Stimulated activated CD4-positive, alpha-beta T cell treated with anti-CD3 and anti-CD28 coated beads, Interleukin-12 subunit alpha, Interleukin-12 subunit beta, amount 100 ng/mL, for 48 hours (primary cell): ENCODE results near the gene GATB.
"Not testable (repeated sequence)": the region's sequence is repeated elsewhere in the genome, so short reads cannot be mapped to it uniquely, and the experiment has no call there.

ENCODE experiments used
- DNase-seq, 3 donors: peaks; one replicate each; pipeline ENCODE4 v3.0.0-alpha.2; 2020; ENCODE audit warnings: low read depth in 2 of 3, low spot score in 1 of 3

The GATB gene

DNA sequence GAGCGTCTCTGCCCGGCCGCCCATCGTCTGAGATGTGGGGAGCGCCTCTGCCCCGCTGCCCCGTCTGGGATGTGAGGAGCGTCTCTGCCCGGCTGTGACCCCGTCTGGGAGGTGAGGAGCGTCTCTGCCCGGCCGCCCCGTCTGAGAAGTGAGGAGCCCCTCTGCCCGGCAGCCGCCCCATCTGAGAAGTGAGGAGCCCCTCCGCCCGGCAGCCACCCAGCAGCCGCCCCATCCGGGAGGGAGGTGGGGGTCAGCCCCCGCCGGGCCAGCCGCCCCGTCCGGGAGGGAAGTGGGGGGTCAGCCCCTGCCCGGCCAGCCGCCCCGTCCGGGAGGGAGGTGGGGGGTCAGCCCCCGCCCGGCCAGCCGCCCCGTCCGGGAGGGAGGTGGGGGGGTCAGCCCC, 29.1 kb downstream of the GATB start:
- not testable (repeated sequence) for DNase-seq

DNA sequence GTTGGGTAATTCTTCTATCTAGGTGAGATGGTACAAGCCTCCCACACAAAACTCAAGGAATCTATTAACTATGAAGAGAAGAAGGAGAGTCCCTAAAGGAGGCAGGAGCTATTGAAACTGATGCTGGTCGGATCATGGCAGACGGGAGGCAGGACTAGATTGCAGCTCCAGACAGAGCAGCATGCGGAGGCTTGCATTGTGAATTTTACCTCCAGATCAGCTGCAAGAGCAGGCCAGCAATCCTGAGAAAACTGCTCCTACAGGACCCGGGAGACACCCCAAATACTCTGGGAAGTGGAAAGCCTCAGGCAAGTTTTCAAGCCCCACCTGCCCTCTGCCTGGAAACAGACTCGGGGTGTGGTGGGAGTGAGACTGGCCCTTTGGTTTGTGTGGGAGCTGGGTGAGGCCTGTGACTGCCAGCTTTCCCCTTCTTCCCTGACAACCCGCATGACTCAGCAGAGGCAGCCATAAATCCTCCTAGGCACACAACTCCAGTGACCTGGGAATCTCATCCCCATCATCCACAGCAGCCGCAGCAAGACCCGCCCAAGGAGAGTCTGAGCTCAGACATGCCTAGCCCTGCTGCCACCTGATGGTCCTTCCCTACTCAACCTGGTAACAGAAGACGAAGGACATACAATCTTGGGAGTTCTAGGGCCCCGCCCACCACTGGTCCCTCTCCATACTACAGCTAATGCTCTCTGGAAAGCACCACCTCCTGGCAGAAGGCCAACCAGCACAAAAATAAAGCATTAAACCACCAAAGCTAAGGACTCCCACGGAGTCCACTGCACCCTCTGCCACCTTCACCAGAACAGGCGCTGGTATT, 30.9 kb downstream of the GATB start:
- no peak for DNase-seq

DNA sequence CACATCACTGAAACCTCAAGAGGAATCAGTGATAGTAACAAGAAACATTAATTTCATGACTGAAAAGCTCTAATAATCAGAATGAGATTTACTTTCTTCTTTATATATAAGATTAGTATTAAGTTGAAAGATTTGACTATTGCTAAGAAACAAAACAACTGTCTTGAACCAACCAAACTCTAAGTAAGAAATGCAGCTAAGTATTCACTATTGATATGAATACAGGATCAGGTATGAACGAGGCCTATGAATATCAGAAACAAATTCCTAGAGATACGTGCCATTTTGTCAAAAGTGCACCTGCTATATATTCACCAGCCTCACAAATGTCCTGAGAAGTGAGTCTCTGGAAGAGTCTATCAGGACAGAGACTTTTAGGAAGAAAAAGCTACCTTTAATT, 32.1 kb downstream of the GATB start:
- DNase-seq = no peak

DNA sequence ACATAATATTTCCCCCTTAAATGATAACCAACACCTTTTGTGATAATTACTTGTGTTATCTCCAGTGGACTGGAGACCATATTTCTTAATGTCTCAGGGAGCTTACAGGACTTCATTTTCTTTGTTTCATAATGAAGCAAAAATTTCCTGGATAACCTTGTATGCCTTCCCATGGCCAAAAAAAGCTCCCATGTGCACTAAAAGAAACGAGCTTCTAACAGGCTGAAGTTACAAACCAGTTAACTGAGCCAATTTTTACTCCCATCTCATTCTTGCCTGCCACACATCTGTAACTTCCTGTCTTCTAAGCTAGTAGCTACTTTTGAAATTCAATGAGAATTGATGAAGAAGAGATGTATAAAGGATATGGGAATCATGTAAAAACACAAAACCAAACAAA, 32.8 kb downstream of the GATB start:
- DNase-seq = no peak

DNA sequence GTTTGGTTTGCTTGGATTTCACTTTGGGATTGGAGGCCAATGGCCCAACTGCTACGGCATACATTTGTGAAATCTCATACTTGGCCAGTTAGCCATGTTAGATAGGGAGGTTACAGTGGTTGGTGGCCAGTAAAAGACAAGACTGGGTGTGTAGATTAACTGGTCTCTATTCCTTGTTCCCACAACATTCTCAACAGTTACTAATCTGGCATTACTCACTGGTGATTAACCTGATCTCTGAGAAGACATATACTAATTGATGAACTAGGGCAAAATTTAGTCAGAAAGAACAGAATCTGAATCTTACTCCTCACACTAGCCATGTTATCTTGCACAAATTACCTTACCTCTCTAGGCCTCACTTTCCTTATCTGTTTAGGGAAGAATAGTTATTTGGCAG, 33.4 kb downstream of the GATB start:
- no peak for DNase-seq

DNA sequence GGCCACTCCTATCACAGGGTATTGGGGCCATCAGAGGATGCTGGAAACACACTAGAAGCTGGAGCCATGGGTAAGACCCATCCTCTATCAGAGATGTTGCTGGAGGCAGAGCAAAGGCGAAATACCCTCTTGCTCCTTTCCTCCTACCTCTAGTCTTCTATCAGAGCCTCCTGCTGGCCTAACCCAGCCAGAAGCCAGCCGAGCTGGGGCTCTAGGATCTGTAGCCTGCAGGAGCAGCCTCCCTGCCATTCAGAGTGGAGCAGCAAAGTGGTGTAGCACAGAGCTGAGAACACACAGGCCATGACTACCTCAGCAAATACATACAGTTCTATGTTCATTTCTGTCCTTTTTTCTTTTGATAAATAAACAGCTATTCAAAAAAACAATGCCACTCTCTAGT, 35.7 kb downstream of the GATB start:
- DNase-seq = no peak

DNA sequence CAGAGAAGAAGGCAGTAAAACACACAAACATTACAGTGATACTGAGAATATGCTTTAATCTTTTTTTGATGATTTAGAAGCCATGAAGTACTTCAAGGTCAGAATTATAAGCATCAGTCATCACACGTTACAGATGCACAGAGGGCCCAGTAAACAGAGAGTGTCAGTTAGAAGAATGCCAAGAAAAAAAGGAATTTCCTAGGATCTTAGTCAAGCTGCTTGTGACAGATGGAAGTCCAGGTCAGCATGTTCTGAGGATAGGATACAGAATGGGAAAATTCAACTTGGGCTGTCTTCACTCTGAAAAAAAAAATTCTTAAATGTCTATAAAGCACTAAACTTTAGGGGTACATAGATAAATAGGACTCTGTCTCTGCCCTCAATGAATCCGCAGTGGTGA, 38.9 kb downstream of the GATB start:
- no peak for DNase-seq

DNA sequence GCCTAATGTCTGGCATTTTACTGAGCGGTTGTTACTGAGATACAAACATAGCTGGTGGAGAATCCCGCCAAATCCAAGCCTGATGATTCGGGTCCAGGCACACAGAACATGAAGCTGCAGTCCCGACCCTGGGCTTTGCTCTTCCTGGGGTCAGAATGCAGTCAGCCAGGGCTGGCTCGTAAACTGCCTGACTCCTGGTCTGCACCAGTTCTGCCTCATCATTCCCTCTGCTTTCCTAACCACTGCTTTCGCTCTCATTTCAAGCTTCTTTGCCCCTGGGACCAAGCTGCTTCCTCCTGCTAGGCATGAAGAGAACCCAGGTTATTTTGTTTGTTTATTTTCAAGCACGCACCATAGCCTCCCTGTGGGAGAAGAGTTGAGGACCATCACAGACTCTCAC, 39.3 kb downstream of the GATB start:
- DNase-seq = no peak

DNA sequence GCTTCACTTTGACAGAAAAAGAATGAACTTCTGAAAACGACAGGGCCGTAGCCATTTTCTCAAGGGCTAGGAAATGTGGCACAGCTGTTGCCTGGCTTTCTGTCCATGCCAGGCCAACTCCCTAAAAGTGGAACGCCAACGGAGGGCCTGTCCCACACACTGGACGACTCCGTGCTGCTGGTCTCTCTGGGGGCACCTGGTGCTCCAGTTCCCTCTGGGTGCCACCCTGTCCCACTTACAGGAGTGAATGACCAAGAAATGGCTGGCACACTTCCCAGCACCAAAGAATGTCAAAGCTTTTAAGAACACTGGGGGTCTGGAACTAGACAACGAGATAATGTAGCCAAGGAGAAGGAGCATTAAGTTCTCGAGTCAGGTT, 40.9 kb downstream of the GATB start:
- DNase-seq = no peak

DNA sequence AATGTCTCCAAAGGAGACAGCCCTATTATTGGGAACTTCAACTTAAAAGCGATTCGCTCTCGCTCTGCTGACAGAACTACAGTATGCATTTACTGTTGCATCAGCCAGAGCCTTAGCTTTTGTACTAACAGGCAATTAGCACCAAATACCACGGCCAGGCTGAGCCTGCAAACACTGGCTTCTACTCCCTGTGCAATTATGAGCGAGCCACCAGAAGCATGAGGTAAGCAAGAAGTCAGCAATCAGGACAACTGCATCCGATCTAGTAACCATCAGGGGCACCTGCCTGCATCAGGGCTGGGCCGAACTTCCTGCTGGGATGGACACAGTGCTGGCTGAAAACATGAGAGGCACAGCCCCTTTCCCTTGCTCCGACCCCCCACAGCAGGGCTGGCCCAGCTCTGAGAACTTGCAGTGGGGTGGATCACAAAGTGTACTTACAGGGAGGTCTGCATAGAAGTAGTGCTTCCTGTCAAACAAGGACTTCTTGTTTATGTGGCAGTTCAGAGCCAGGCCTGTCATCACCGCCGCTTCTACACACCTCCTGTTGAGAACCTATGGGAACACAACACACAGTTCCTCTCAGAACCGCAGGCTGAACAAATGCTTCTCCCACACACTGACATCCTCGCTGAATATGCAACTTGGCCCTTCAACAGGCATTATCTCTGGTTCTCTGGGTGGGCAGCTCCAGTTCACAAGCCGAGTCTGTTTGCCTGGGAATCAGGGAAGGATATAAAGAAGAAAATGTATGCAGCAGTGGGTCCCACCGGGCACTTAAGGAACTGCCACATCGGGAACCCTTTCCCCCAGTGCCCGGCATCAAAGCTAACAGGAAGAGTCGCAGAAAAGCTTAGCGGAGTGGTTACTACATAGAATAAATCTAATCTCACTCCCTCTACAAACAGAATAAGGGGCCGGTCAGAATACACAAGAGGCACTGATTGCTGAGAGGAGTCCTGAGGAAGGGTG, 41.5 kb downstream of the GATB start:
- no peak for DNase-seq

DNA sequence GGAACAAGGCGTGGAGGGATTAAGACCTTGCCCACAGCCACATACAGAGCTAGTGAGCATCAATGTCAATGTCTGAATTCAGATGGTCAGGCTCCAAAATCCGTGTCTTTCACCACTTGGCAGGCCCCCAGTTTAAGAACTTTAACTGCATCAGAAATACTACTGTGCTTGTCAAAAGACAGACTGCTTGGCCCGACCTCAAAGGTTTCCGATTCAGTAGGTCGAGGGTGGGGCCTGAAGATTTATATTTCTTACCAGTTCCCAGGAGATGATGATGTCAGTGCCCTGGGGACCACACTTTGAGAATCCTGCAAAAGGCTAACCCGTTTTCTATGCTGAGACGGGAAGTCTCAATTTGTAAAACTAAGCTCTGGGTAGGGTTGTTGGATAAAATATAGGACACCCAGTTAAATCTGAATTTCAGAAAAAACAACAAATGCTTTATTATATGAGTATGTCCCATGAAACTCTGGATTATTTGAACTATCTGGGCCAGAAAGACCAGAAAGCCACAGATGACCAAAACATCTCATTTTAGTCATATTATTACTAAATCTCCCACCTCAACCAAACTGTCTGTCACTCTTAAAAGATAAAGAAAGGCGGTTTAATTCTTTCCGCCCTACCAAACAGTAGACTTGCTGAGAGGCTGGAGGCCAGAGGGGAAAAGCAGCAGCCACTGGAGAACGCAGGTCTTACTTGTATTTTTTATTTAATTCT, 42.7 kb downstream of the GATB start:
- DNase-seq = no peak

DNA sequence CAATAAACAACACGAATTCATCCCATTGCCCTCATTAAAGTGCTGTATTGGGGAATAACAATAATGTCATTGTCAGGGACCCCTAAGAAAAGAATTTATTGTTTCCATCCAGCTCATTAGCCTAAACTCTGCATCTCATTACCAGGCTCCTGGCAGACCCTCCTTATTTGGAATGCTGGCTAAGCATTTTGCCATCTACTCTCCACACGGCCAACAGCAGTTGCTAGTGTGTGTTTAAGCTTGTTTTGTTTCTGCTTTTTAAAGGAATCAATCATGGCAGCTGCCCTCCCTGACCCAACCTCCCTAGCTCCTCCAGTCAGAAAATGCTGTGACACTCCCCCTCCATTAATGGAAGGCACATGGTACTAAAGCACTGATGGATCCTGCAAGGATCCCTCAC, 43.5 kb downstream of the GATB start:
- DNase-seq = no peak

DNA sequence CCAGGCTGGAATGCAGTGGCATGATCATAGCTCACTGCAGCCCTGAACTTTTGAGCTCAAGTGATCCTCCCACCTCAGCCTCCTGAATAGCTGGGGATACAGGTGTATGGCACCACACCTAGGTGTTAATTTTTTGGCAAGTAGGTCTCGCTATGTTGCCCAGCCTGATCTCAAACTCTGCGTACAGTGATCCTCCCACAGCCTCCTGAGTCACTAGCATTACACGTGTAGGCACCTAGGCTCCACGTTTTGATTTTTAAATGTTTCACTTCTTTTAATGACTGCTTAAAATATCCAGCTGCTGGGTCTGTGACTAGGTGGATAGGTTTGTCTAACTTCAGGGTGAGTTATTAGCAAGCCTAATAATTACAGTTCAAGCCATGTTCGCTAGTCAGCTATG, 44.5 kb downstream of the GATB start:
- DNase-seq = no peak

DNA sequence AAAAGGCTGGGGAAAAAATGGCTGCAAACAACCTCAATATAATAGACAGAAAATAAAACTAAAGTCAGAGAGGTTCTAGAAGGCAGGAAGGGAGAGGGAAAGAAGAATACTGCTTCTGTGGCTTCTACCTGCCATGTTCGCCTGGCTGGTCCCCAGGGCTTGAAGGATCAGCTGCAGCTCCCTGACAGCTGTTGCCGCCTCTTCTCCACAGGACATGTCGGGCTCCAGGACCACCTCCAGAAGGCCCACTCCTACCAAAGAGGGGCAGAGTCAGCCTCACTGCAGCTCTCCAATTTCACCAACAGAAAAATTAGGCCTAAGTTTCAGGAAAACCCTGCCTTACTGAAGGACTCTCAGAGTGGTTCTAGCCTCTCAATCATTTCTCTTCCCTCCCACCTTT, 44.9 kb downstream of the GATB start:
- no peak for DNase-seq

DNA sequence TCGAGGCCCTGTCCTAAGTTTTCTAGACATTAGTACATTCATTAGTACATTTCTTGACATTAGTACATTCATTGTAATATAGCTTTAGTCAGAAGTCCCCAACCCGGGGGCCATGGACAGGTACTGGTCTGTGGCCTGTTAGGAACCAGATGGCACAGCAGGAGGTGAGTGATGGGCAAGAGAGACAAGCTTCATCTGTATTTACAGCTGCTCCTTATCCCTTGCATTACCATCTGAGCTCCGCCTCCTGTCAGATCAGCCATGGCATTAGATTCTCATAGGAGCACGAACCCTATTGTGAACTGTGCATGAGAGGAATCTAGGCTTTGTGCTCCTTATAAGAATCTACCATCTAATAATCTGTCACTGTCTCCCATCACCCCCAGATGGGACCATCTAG, 48.0 kb downstream of the GATB start:
- no peak for DNase-seq

DNA sequence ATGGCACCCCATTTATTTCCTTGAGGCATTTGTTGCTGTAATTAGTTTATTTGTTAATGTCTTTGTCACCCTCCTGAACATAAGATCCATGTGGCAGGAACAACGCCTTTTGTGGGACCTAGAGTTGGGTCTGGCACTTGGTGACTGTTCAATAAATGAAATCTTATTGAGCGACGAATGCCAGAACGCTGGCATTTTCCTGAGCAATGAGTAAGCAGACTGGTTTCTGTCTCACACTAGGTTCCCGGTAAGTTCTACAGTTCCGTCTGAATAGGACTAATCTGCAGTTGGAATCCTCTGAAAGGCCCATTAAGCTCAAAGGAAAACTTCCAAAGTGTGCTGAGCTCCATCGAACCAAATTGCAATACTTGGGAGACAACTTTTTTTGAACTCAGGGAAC, 49.2 kb downstream of the GATB start:
- DNase-seq = no peak

DNA sequence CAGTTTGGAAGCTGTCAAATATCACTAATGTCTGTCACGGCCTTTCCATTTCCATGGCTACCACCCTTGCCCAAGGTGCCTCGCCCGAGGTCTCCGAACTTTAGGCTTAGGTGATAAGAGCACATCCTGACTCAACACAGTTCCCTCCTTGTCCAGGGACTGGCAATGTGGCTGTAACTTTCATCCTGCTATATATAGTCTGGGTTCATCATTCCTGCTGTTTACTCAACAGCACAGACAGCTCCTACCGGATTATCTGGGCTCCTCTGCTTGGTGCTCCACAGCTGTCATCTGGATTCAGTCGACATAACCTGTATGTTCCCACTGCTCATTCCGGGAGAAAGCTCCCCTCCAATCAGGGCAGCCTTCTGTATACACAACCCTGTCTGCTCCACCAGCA, 51.2 kb downstream of the GATB start:
- DNase-seq = no peak

DNA sequence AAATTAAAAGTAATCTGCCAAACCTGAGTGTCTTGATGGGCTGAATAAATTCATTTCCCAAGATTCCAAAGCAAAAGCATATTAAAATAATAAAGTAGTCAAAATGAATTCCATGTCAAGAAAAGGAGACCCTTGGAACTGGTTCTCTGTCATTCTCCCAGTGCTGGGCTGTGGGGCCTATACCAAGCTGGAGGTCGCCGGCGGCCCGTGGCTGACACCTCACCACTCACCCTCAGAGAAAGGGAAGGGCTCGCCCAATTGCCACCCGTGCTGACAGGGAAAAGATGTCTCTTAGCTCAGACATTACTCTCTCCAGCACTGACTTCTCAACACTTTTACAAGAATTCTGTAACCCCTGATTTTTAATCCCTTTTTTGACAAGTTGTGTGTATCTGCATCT, 51.7 kb downstream of the GATB start:
- DNase-seq = no peak

DNA sequence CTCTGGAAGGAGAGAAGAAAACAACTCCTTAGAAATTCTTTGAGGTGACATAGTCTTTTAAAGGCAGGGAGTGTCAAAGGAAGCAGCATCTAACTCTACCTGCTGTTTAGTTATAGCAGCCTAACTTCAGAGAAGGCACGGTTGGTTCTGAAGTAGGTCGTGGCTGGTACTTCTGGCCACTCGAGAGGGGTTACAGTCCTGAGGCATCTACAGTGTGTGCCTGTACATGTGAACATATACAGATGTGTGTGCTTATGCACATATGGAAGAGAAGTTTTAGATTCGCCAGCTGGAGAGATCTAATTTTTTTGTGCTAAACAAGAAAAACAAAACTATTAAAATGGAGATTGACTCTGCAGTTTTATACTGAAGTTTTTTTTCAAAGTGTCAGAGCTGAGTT, 52.7 kb downstream of the GATB start:
- no peak for DNase-seq

DNA sequence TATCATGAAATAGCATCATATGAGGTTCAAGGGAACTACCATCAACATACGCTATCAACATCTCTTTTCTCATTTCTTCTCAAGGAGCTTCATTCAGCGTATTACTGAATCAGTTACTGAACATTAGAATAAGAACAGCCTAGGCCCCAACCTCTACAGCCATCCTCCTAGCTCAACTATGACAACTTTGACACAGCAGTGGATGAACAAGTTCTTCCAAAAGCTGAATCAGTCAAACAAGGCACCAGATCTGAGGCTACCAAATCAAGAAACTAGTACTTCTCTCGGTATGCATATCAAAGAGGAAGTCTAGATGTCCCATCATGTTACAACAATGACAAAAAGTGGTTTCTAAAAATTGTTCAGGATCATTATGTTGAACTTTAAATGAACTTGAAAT, 57.4 kb downstream of the GATB start:
- DNase-seq = no peak

DNA sequence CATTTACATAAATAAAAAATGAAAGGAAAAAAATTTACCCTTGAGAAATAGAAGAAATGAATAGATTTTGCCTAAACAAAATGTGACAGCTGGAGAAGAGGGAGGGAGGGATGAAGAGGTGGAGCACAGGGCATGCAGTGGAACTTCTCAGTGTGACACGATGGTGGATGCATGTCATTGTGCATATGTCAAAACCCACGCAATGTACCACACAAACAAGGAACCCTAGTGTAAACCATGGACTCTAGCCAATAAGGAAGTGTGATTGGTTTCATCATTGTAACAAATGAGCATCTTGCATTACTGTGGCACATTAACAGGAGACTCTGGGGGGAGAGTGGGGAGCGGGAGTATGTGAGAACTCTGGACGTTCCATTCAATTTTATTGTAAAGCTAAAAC, 58.6 kb downstream of the GATB start:
- DNase-seq = no peak
